GM10266 (cell line): ENCODE measurements around the gene TMCC1.

Source experiments
- DNase-seq: peaks from one replicate; pipeline ENCODE4 v3.0.0; 2012; ENCODE audit errors: extremely low spot score
- CTCF ChIP-seq: IDR thresholded peaks from 2 replicates; pipeline ENCODE4 v1.5.1; 2012; ENCODE audit warnings: mild to moderate bottlenecking, low read depth; ENCODE audit not compliant: control insufficient read depth, insufficient read depth; ENCODE audit errors: missing control alignments

The TMCC1 gene

GRCh38 chr3:129822241-129822640 lies 71.3 kb downstream of the TMCC1 start:
- DNase-seq, result no peak
- TF ChIP-seq CTCF, result no peak

GRCh38 chr3:129820587-129820986 lies 72.9 kb downstream of the TMCC1 start:
- DNase-seq, result no peak
- no peak for TF ChIP-seq CTCF

DNA sequence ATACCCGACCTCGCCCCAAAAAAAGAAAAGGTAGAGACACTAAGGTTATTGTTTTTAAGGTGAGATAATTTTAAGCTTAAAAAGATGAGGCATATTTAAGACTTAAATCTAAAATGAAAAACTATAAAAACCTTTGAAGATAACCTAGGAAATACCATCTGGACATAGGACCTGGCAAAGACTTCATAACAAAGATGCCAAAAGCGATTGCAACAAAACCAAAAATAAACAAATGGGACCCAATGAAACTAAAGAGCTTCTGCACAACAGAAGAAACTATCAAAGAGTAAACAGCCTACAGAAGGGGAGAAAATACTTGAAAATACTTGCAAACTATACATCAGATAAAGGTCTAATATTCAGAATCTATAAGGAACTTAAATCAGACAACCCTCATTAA lies 80.9 kb downstream of the TMCC1 start:
- DNase-seq, result no peak
- TF ChIP-seq CTCF, result no peak

DNA sequence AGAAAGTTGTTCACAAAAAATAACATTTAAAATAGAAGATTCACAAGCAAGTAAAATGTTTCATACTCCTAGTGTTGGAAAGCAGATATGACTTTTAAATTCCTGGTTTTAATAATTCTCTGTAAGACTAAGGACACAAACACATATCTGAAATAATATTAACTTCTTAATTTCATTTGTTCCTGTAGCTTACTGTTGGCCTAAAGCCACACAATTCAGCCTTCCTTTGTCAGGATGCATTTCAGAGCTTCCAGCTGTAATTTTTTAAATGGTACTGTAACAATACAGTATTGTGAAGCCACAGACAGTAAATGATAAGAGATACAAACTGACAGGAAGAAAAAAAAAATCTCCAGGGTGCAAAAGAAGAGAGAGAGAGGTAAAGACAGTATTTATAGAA lies 84.2 kb downstream of the TMCC1 start:
- TF ChIP-seq CTCF, result no peak
- DNase-seq, result no peak

DNA sequence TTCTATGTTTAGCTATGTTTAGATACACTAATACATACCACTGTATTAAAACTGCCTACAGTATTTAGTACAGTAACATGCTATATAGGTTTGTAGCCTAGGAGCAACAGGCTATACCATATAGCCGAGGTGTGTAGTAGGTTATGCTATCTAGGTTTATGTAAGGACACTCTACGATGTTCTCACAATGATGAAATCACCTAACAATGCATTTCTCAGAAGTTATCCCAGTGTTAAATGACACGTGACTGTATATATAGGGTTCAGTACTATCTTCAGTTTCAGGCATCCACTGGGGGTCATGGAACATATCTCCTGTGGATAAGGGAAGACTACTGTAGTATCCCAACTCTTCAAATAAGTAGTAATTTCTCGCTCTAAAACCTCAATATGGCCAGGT lies 97.4 kb downstream of the TMCC1 start:
- TF ChIP-seq CTCF, result no peak
- DNase-seq, result no peak

- no peak for DNase-seq
- no peak for TF ChIP-seq CTCF
These were observed 98.1 kb downstream of the TMCC1 start for GRCh38 chr3:129795186-129796010.

DNA sequence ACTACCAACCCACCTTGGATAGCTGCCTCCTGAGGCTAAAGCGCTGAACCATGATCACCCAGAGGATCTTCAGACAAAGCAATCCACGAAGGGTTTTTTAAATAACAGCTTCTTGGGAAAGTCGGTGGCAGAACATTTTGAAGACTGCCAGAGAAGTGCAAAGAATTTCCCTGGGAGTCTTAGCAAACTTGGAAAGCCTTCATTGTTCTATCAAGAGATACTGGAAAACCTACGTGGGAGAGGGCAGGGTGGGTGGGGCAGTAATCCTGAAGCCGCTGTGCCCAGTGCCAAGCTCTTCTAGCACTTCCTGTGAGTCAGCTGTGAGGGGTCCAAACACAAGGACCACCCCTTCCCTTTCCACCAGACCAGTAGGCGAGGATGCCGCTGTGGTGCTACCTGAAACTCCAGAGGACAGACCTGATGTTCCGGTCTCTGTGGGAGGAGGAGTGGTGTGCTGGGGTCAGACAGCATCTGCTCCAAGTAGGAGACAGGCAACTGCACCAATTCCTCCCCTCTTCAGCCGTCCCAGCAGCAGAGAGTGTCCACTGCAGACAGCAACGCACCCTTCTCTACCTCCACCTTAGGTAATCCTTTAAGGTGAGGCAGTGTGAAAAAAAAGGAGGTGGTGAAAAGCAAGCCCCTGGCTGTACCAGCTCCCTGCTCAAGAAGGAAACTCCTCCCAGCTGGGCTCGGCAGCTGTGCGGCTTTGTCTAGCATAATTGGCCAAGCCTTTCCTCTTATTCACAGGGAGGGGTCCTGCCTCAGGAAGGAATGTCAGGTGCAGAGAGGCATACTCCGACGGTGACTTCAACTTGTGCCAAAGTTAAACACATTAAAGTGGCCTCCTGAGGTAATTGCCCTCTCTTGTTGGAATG lies 99.0 kb downstream of the TMCC1 start:
- DNase-seq, result peak; percentile 5
- no peak for TF ChIP-seq CTCF
